ENCODE results near the gene GALNT13.

The GALNT13 gene

GRCh38 chr2:153946036-153946435 lies 74.3 kb downstream of the GALNT13 start:
- DNase-seq (ENCODE audit: low read depth): no peak

- no peak for DNase-seq (ENCODE audit: low read depth)
These were observed 82.0 kb downstream of the GALNT13 start for GRCh38 chr2:153953761-153954160.

GRCh38 chr2:153963256-153963655 lies 91.5 kb downstream of the GALNT13 start:
- DNase-seq (ENCODE audit: low read depth): no peak

- no peak for DNase-seq (ENCODE audit: low read depth)
These were observed 95.7 kb downstream of the GALNT13 start for GRCh38 chr2:153967248-153967973.

GRCh38 chr2:153971250-153971649 lies 99.5 kb downstream of the GALNT13 start:
- DNase-seq (ENCODE audit: low read depth): no peak

- DNase-seq (ENCODE audit: low read depth): no peak
These were observed 100.1 kb downstream of the GALNT13 start for GRCh38 chr2:153971855-153972254.

- no peak for DNase-seq (ENCODE audit: low read depth)
These were observed 100.7 kb downstream of the GALNT13 start for GRCh38 chr2:153972412-153972811.

GRCh38 chr2:153986488-153987229 lies 114.9 kb downstream of the GALNT13 start:
- no peak for DNase-seq (ENCODE audit: low read depth)

- DNase-seq (ENCODE audit: low read depth): no peak
These were observed 119.0 kb downstream of the GALNT13 start for GRCh38 chr2:153990771-153991170.

- DNase-seq (ENCODE audit: low read depth): no peak
These were observed 141.8 kb downstream of the GALNT13 start for GRCh38 chr2:154013514-154013913.

GRCh38 chr2:154015233-154015632 lies 143.5 kb downstream of the GALNT13 start:
- no peak for DNase-seq (ENCODE audit: low read depth)

GRCh38 chr2:154029504-154029903 lies 157.8 kb downstream of the GALNT13 start:
- DNase-seq (ENCODE audit: low read depth): no peak

- no peak for DNase-seq (ENCODE audit: low read depth)
These were observed 160.5 kb downstream of the GALNT13 start for GRCh38 chr2:154032220-154032619.

GRCh38 chr2:154046493-154046892 lies 174.8 kb downstream of the GALNT13 start:
- no peak for DNase-seq (ENCODE audit: low read depth)

GRCh38 chr2:154048905-154049304 lies 177.2 kb downstream of the GALNT13 start:
- no peak for DNase-seq (ENCODE audit: low read depth)

- DNase-seq (ENCODE audit: low read depth): no peak
These were observed 177.8 kb downstream of the GALNT13 start for GRCh38 chr2:154049561-154049960.

GRCh38 chr2:154067124-154067523 lies 195.4 kb downstream of the GALNT13 start:
- no peak for DNase-seq (ENCODE audit: low read depth)

- DNase-seq (ENCODE audit: low read depth): no peak
These were observed 207.2 kb downstream of the GALNT13 start for GRCh38 chr2:154078926-154079325.

- DNase-seq (ENCODE audit: low read depth): no peak
These were observed 220.8 kb downstream of the GALNT13 start for GRCh38 chr2:154092571-154092970.

GRCh38 chr2:154093856-154094255 lies 222.1 kb downstream of the GALNT13 start:
- no peak for DNase-seq (ENCODE audit: low read depth)

- DNase-seq (ENCODE audit: low read depth): no peak
These were observed 226.2 kb downstream of the GALNT13 start for GRCh38 chr2:154097833-154098398.

GRCh38 chr2:154120706-154121105 lies 249.0 kb downstream of the GALNT13 start:
- no peak for DNase-seq (ENCODE audit: low read depth)

- DNase-seq (ENCODE audit: low read depth): no peak
These were observed 254.2 kb downstream of the GALNT13 start for GRCh38 chr2:154125891-154126290.
